LNCaP clone FGC (cell line): ENCODE measurements around the gene EHMT2.

ENCODE experiments used
- DNase-seq: peaks from one replicate; pipeline ENCODE4 v3.0.0-alpha.2; 2011; ENCODE audit warnings: low read depth
- H3K4me3 ChIP-seq: 2 replicates; pipeline ENCODE4 v1.5.1; 2011; ENCODE audit warnings: mild to moderate bottlenecking, low read depth, low read length, control low read depth
- TF ChIP-seq, protein P1 (sequence below): IDR thresholded peaks from 2 replicates; pipeline ENCODE4 v1.5.1; 2012; ENCODE audit warnings: mild to moderate bottlenecking; ENCODE audit not compliant: control insufficient read depth, insufficient read depth; ENCODE audit errors: extremely low read depth

The EHMT2 gene

DNA sequence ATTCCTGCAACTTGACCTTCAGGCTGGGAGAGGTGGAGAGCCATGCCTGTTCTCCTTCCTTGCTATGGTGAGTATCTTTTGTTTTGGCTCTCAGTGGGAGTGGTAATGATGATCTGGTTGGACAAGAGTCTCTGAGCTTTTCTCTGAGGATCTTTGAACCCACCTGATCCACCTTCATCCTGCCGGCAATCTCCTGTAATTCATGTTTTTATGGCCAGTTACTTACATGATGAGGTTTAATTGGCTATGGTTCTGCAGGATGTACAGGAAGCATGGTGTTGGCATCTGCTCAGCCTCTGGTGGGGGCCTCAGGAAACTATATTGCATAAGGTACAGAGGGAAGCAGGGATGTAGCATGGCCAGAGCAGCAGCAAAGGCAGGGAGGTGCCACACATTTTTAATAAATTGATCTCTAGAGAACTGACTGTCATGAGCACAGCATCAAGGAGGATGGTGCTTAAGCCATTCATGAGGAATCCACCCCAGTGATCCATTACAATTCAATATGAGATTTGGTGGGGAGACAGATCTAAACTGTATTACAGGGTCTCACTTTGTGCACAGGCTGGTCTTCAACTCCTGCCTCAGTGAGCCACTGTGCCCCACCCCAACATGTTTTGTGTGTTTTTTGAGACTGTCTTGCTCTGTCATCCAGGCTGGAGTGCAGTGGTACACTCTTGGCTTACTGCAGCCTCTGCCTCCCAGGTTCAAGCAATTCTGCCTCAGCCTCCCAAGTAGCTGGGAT, 60.0 kb downstream of the EHMT2 start:
- peak overlapping the region; percentile 80 for H3K4me3 ChIP-seq
- DNase-seq, result no peak
- TF ChIP-seq, protein P1, sequence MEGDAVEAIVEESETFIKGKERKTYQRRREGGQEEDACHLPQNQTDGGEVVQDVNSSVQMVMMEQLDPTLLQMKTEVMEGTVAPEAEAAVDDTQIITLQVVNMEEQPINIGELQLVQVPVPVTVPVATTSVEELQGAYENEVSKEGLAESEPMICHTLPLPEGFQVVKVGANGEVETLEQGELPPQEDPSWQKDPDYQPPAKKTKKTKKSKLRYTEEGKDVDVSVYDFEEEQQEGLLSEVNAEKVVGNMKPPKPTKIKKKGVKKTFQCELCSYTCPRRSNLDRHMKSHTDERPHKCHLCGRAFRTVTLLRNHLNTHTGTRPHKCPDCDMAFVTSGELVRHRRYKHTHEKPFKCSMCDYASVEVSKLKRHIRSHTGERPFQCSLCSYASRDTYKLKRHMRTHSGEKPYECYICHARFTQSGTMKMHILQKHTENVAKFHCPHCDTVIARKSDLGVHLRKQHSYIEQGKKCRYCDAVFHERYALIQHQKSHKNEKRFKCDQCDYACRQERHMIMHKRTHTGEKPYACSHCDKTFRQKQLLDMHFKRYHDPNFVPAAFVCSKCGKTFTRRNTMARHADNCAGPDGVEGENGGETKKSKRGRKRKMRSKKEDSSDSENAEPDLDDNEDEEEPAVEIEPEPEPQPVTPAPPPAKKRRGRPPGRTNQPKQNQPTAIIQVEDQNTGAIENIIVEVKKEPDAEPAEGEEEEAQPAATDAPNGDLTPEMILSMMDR, result no peak

DNA sequence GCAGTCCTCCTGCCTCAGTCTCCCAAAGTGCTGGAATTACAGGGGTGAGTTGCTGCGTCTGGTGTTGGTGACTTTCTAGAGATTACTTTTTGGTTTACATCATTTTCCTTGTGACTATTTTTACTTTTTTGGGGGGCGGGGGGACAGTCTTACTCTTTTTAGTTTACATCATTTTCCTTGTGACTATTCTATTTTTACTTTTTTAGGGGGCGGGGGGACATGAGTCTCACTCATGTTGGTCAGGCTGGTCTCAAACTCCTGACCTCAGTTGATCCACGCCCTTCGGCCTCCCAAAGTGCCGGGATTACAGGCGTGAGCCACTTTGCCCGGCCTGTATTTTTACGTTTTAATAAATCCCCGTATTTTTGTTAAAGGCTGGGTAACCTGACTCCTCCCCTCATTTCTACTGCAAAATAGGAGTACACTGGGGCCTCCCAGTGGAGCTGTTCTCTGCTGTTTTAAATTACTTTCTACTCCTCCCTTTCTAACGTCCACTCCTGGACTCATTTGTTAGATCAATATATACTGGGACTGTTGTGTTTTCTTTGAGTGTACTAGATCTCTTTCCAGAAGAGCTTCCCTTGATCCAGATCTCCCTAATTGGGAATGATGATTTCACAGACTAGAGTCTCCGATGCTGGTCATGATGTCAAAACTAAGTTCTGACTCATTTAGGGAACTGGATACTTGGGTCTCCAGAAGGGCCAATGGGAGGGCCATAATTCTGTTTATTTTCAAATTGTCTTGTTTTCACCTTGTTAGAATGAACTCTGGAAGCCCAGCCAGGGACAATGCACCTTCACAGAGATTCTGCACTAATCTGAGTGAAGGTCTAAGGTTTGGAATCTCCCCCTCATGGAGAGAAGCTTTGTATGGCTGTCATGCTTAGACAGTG, 60.8 kb downstream of the EHMT2 start:
- peak overlapping the region; percentile 80 for H3K4me3 ChIP-seq
- TF ChIP-seq, protein P1, result peak; percentile 19; the same call in 1 of the 2 replicates
- DNase-seq, result no peak

DNA sequence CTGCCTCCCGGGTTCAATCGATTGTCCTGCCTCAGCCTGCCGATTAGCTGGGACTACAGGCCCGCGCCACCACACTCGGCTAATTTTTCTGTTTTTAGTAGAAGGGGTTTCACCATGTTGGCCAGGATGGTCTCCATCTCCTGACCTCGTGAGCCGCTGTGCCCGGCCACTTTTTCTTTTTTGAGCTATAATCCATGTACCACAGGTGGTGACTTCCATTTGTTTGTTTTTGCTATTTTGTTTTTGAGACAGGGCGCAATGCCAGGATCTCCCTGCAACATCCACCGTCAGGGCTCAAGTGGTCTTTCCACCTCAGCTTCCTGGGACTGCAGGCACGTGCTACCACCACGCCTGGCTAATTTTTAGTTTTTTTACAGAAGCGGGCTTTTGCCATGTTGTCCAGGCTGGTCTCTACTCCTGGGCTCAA, 61.4 kb downstream of the EHMT2 start:
- no peak for DNase-seq
- H3K4me3 ChIP-seq, result peak overlapping the region; percentile 80
- TF ChIP-seq, protein P1, result no peak

DNA sequence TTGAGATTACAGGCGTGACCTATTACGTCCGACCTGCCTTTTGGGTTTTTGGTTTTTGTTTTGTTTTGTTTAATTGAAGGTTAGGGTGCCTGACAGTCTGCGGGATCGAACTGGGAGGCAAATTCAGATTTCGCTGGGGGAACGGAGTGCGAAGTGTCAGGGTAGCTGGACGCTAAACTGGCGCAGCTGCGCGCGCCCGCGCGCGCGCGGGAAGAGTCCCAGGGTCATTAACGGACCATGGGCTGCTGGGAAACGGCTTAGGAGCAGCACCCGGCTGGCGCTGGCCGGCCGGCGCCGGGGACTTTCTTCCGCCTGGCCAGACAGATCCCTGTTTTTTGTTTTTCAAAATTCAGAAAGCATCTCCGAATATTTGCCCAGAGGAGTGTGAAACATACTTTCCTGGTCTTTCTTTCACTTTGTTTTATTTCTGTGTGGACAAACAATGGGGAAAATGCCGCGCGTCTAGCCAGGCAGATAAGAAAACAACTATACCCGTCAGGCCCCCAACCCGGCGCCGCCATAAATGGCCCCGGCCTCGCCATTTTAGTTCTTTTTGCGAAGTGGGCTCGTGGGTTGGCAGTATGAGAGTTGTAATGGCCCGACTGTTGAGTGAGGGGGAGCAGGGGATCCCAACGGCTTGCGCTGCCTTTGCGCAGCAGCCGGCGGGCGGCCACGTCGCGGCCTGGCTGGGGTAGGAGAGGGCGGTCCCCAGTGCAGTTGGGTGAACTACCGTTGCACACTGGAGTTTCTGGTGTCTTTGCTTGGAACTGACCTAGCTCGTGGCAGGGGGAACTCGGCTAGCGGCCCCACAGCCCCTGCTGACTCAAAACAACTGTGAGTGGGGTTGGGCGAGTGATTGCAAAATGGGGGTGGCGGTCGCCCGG, 62.9 kb downstream of the EHMT2 start:
- peak; percentile 63 for DNase-seq
- peak overlapping the region; percentile 80 for H3K4me3 ChIP-seq
- TF ChIP-seq, protein P1, result no peak

DNA sequence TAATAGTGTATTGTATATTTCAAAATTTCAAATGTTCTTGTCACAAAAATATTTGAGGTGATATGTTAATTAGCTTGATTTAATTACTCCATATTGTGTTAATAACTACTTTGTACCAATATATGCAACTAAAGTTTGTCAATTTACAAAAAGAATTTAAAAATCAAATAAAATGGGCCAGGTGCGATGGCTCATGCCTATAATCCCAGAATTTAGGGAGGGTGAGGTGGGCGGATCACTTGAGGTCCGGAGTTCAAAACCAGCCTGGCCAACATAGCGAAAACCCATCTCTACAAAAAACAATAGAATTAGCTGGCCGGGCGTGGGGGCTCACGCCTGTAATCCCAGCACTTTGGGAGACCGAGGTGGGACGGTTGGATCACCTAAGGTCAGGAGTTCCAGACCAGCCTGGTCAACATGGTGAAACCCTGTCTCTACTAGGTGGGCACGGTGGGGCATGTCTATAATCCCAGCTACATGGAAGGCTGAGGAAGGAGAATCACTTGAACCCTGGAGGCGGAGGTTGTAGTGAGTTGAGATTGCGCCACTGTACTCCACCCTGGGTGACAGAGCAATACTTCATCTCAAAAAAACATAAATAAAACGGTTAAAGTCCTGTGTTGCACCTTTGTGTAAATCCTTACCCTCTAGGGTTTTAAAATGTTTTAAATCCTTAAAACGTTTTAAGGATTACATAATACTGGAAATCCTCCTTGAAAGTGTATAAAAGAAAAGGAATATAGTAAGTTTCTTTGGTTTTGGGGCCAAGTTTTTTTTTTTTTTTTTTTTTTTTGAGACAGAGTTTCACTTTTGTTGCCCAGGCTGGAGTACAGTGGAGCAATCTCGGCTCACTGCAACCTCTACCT, 65.9 kb downstream of the EHMT2 start:
- TF ChIP-seq, protein P1, result no peak
- peak overlapping the region; percentile 83 for H3K4me3 ChIP-seq
- no peak for DNase-seq
